SK-N-SH (cell line): ENCODE measurements around the gene SLC26A3. TPM values are rescaled to one million over a fixed set of nuclear protein-coding genes. Genes with fewer than 3 reads are reported as not detected.

Source experiments
- CTCF ChIA-PET: fragments of 300-600, 350-600 bp; formaldehyde crosslinking; extraction: SDS; loops from one replicate; lab custom pipeline; 2021; lab: Yijun Ruan, JAX
- POLR2A ChIA-PET: fragments of 350-600 bp; sonication (Branson Sonifier 250); formaldehyde crosslinking; extraction: SDS; loops from one replicate; lab custom pipeline; 2020; ENCODE audit warnings: antibody characterized with exemption, inconsistent platforms; lab: Yijun Ruan, JAX
- DNase-seq: peaks from one replicate; pipeline ENCODE4 v3.0.0; 2012
- H2AFZ ChIP-seq: fragments of 200-600 bp; sonication (generic); 2 replicates; pipeline ENCODE4 v1.8.1; 2016; ENCODE audit warnings: antibody characterized with exemption, mild to moderate bottlenecking, low read depth
- H3F3A ChIP-seq: fragments of 200-600 bp; sonication (generic); replicated peaks from 2 replicates; pipeline ENCODE3; 2016; ENCODE audit warnings: antibody characterized with exemption, mild to moderate bottlenecking; ENCODE audit not compliant: insufficient read depth
- H3K27ac ChIP-seq, 2 experiments: fragments of 200-500 bp in 1 of 2; fragments of 200-600 bp in 1 of 2; sonication (Bioruptor generic) in 1 of 2; sonication (generic), shearing (Covaris generic) in 1 of 2; 2 replicates each; pipeline versions ENCODE4 v1.5.1 to v1.6.1; 2014 to 2016; ENCODE audit warnings: low read depth in 2 of 2, inconsistent platforms in 1 of 2, low read length in 1 of 2, mild to moderate bottlenecking in 1 of 2, mixed read lengths in 1 of 2
- H3K27me3 ChIP-seq: fragments of 200-600 bp; sonication (generic), shearing (Covaris generic); 2 replicates; pipeline ENCODE4 v1.6.1; 2016; ENCODE audit warnings: mixed run types; ENCODE audit not compliant: insufficient read depth
- H3K36me3 ChIP-seq, 2 experiments: fragments of 200-500 bp in 1 of 2; fragments of 200-600 bp in 1 of 2; sonication (Bioruptor generic) in 1 of 2; sonication (generic) in 1 of 2; replicated peaks in 1 of 2; 2 replicates each; pipeline versions ENCODE3 to v1.5.1; 2014 to 2016; ENCODE audit warnings: low read length in 1 of 2, mild to moderate bottlenecking in 1 of 2; ENCODE audit not compliant: insufficient read depth in 2 of 2, control insufficient read depth in 1 of 2
- H3K4me1 ChIP-seq, 2 experiments: fragments of 200-500 bp in 1 of 2; fragments of 200-600 bp in 1 of 2; sonication (Bioruptor generic) in 1 of 2; sonication (generic), shearing (Covaris generic) in 1 of 2; 2 replicates each; pipeline versions ENCODE4 v1.5.1 to v1.6.1; 2014 to 2016; ENCODE audit warnings: low read depth in 1 of 2, low read length in 1 of 2, mixed run types in 1 of 2; ENCODE audit not compliant: insufficient read depth in 2 of 2, control insufficient read depth in 1 of 2
- H3K4me2 ChIP-seq: fragments of 200-600 bp; sonication (generic), shearing (Covaris generic); 2 replicates; pipeline ENCODE4 v1.6.1; 2017; ENCODE audit warnings: mixed run types
- H3K4me3 ChIP-seq, 2 experiments: fragments of 200-500 bp in 1 of 2; fragments of 200-600 bp in 1 of 2; sonication (Bioruptor generic) in 1 of 2; sonication (generic), shearing (Covaris generic) in 1 of 2; 2 replicates each; pipeline versions ENCODE4 v1.5.1 to v1.8.1; 2014 to 2016; ENCODE audit warnings: low read depth in 2 of 2, inconsistent platforms in 1 of 2, low read length in 1 of 2, mild to moderate bottlenecking in 1 of 2, mixed read lengths in 1 of 2, moderate library complexity in 1 of 2
- H3K79me2 ChIP-seq: fragments of 200-600 bp; sonication (generic); 2 replicates; pipeline ENCODE4 v1.8.1; 2017; ENCODE audit warnings: mild to moderate bottlenecking; ENCODE audit not compliant: insufficient read depth
- H3K9ac ChIP-seq: fragments of 200-600 bp; sonication (generic); 2 replicates; pipeline ENCODE4 v1.6.1; 2017; ENCODE audit warnings: mixed run types
- H3K9me2 ChIP-seq: fragments of 200-600 bp; sonication (generic); 2 replicates; pipeline ENCODE4 v1.6.1; 2017; ENCODE audit warnings: mixed run types
- H3K9me3 ChIP-seq: fragments of 200-600 bp; sonication (generic); 2 replicates; pipeline ENCODE4 v1.6.1; 2017; ENCODE audit warnings: mixed run types, mild to moderate bottlenecking, moderate library complexity
- H4K20me1 ChIP-seq: fragments of 200-600 bp; sonication (generic); 2 replicates; pipeline ENCODE4 v1.6.1; 2017; ENCODE audit warnings: mild to moderate bottlenecking, mixed run types; ENCODE audit not compliant: insufficient read depth
- CHD2 ChIP-seq: fragments of 150-350 bp; IDR thresholded peaks from 2 replicates; pipeline ENCODE4 v1.6.1; 2018; ENCODE audit warnings: low read length; ENCODE audit not compliant: partially characterized antibody
- FOXM1 ChIP-seq: IDR thresholded peaks from 2 replicates; pipeline ENCODE4 v1.4.0; 2012; ENCODE audit warnings: low read depth, mild to moderate bottlenecking
- GABPA ChIP-seq: IDR thresholded peaks from 2 replicates; pipeline ENCODE4 v1.4.0; 2012; ENCODE audit warnings: low read depth, mild to moderate bottlenecking
- RCOR1 ChIP-seq: fragments of 150-350 bp; IDR thresholded peaks from 2 replicates; pipeline ENCODE4 v1.6.1; 2017; ENCODE audit warnings: antibody characterized with exemption, low read length
- TCF12 ChIP-seq: IDR thresholded peaks from 2 replicates; pipeline ENCODE4 v1.4.0; 2012
- WGBS: methylation state at CpG from one replicate; pipeline ENCODE4 v1.1.6; 2017; ENCODE audit warnings: low lambda C conversion rate; 5-methylcytosine and 5-hydroxymethylcytosine counted together
- polyA plus RNA-seq, 3 experiments: library from polyadenylated mRNA; depleted of rRNA; stranded (reverse); fragments of >200 nt; gene quantifications; 2 replicates each; pipeline ENCODE4 v1.2.3, GENCODE V29; 2012
- TF ChIP-seq, protein P1 (sequence below): fragments of 150-350 bp; IDR thresholded peaks from 2 replicates; pipeline ENCODE4 v1.6.1; 2016; ENCODE audit warnings: mild to moderate bottlenecking, low read depth, low read length
- TF ChIP-seq, protein P2 (sequence below): IDR thresholded peaks from 2 replicates; pipeline ENCODE4 v1.4.0; 2012; ENCODE audit warnings: low read depth
- TF ChIP-seq, protein P3 (sequence below): fragments of 200-600 bp; sonication (generic); IDR thresholded peaks from 2 replicates; pipeline ENCODE4 v1.6.1; 2017; ENCODE audit warnings: antibody characterized with exemption, mild to moderate bottlenecking, moderate library complexity
- TF ChIP-seq, protein P4 (sequence below): fragments of 150-350 bp; IDR thresholded peaks from 2 replicates; pipeline ENCODE4 v1.6.1; 2017; ENCODE audit warnings: antibody characterized with exemption, low read length, low read depth, borderline replicate concordance

Gene SLC26A3
- polyA plus RNA-seq, 1 of the 3 experiments (the other 2 are of a cell fraction), result not detected

DNA sequence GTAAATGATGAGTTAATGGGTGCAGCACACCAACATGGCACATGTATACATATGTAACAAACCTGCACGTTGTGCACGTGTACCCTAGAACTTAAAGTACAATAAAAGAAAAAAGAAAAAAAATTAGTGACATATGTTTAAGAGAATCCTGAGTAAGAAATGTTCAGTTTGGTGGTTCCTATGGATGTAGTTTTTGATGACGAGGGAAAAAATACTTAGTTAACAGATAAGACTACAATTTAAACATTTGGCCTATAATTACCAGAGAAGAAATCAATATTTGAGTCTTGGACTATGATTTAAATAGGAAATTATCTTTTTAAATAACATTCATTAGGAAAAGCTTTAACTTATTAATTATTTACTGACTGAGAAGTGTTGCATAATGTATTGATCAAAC lies 39.2 kb upstream of the SLC26A3 start (continued):
- TF ChIP-seq, protein P1, sequence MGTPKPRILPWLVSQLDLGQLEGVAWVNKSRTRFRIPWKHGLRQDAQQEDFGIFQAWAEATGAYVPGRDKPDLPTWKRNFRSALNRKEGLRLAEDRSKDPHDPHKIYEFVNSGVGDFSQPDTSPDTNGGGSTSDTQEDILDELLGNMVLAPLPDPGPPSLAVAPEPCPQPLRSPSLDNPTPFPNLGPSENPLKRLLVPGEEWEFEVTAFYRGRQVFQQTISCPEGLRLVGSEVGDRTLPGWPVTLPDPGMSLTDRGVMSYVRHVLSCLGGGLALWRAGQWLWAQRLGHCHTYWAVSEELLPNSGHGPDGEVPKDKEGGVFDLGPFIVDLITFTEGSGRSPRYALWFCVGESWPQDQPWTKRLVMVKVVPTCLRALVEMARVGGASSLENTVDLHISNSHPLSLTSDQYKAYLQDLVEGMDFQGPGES, result no peak
- no peak for TF ChIP-seq FOXM1
- TF ChIP-seq TCF12, result no peak
- TF ChIP-seq CHD2, result no peak
- TF ChIP-seq, protein P2, sequence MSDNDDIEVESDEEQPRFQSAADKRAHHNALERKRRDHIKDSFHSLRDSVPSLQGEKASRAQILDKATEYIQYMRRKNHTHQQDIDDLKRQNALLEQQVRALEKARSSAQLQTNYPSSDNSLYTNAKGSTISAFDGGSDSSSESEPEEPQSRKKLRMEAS, result no peak
- no peak for TF ChIP-seq GABPA

DNA sequence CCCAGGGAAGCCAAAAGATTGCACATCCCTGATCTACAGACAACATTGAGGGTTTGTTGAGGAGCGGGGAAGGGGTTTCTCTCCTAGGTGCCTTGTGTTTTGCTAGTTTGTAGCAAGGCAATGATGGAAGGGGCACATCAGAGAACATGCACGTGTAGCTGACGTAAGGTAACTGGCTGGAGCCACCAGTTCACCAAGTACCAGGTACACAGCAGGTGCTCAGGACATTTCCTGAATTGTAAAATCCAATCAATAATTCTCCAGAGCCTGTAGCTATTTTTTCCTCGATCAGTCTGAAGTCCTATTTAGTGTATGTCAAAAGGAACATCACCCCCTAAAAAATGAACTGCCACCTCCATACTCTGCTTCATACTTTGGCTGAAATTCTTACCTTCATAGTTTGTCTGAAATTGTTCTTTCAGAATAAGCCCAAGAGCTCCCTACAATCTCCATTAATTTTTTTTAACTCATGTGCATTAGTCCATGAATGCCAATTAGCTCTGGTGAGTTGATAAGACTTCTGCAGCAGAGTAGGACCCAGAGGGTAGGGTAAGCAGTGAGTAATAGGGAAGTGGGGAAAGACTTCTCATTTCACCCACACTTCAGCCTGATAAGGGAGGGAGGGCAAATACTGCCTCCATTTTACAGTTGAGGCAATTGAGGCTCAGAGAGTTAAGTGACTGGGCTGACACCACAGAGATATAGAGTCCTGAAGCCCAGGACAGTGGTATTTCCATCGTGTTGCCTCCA lies 36.0 kb upstream of the SLC26A3 start:
- H3K9ac ChIP-seq, result no peak overlapping the region
- H3K9me2 ChIP-seq, result no peaks in the 10 kb centered on the region
- DNase-seq, result no peak
- H3K9me3 ChIP-seq, result no peaks in the 10 kb centered on the region
- H3K27me3 ChIP-seq, result peaks cover 4% of the 10 kb centered on the region; the same call in 1 of the 2 replicates
- no peak for TF ChIP-seq TCF12
- TF ChIP-seq RCOR1, result no peak
- TF ChIP-seq, protein P3, sequence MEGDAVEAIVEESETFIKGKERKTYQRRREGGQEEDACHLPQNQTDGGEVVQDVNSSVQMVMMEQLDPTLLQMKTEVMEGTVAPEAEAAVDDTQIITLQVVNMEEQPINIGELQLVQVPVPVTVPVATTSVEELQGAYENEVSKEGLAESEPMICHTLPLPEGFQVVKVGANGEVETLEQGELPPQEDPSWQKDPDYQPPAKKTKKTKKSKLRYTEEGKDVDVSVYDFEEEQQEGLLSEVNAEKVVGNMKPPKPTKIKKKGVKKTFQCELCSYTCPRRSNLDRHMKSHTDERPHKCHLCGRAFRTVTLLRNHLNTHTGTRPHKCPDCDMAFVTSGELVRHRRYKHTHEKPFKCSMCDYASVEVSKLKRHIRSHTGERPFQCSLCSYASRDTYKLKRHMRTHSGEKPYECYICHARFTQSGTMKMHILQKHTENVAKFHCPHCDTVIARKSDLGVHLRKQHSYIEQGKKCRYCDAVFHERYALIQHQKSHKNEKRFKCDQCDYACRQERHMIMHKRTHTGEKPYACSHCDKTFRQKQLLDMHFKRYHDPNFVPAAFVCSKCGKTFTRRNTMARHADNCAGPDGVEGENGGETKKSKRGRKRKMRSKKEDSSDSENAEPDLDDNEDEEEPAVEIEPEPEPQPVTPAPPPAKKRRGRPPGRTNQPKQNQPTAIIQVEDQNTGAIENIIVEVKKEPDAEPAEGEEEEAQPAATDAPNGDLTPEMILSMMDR, result no peak
- TF ChIP-seq, protein P4, sequence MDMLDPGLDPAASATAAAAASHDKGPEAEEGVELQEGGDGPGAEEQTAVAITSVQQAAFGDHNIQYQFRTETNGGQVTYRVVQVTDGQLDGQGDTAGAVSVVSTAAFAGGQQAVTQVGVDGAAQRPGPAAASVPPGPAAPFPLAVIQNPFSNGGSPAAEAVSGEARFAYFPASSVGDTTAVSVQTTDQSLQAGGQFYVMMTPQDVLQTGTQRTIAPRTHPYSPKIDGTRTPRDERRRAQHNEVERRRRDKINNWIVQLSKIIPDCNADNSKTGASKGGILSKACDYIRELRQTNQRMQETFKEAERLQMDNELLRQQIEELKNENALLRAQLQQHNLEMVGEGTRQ, result no peak
- peaks cover 0 to 7% of the 10 kb centered on the region in 2 experiments; a peak in 2 of 4 replicates for H3K4me1 ChIP-seq
- no peaks in the 10 kb centered on the region for H3K36me3 ChIP-seq
- ChIA-PET POLR2A (no interaction called here), CTCF (interaction anchor here (1.3 to 1.4 kb wide), 2 partner anchors 40 to 42 kb away, joined by 3 to 5 read pairs; no protein-coding TSS in a partner anchor)
- 46% methylated on average over 5 of the region's 5 CpGs for WGBS
- H3K79me2 ChIP-seq, result no peaks in the 10 kb centered on the region
- no peak overlapping the region for H3K4me3 ChIP-seq
- H3F3A ChIP-seq, result no peaks in the 10 kb centered on the region
- H3K27ac ChIP-seq, result no peak overlapping the region
- no peak overlapping the region for H2AFZ ChIP-seq
- H4K20me1 ChIP-seq, result no peaks in the 10 kb centered on the region
- no peak overlapping the region for H3K4me2 ChIP-seq
